Gastrocnemius medialis (tissue), 4 donors: ENCODE results near the gene RBM33. TPM values are rescaled to one million over a fixed set of nuclear protein-coding genes. Genes with fewer than 3 reads are reported as not detected.

ENCODE experiments used
- ATAC-seq, 2 donors: fragments of 150-250 bp; one replicate each; pipeline ENCODE4 v1.9.1; 2016
- DNase-seq, 2 donors: peaks; one replicate each; pipeline ENCODE4 v3.0.0-alpha.2; 2019
- H3K27ac ChIP-seq, 4 donors: fragments of 200-600 bp; sonication (generic); 1 replicate in 1 of 4; 2 replicates in 3 of 4; pipeline ENCODE4 v1.5.1; 2016 to 2018; ENCODE audit warnings: mild to moderate bottlenecking in 2 of 4, moderate library complexity in 1 of 4
- H3K27me3 ChIP-seq, 3 donors: fragments of 200-600 bp; sonication (generic) in 2 of 3; 1 replicate in 1 of 3; 2 replicates in 2 of 3; pipeline versions ENCODE4 v1.5.1 to v1.6.0; 2016 to 2019; ENCODE audit warnings: mild to moderate bottlenecking in 1 of 3, moderate library complexity in 1 of 3
- H3K36me3 ChIP-seq, 2 donors: fragments of 200-600 bp; sonication (generic) in 1 of 2; one replicate each; pipeline ENCODE4 v1.5.1; 2017 to 2018
- H3K4me1 ChIP-seq, 2 donors: fragments of 200-600 bp; sonication (generic) in 1 of 2; one replicate each; pipeline ENCODE4 v1.5.1; 2016 to 2017; ENCODE audit warnings: mild to moderate bottlenecking in 2 of 2
- H3K4me3 ChIP-seq, 4 donors: fragments of 200-600 bp; sonication (generic) in 3 of 4; 1 replicate in 1 of 4; 2 replicates in 3 of 4; pipeline ENCODE4 v1.5.1; 2016 to 2019; ENCODE audit warnings: mild to moderate bottlenecking in 2 of 4
- H3K9me3 ChIP-seq, 3 donors: fragments of 200-600 bp; sonication (generic) in 2 of 3; 1 replicate in 1 of 3; 2 replicates in 2 of 3; pipeline ENCODE4 v1.5.1; 2016 to 2019
- POLR2A ChIP-seq, 2 donors: fragments of 450-650 bp; IDR thresholded peaks; one replicate each; pipeline ENCODE4 v1.6.1; 2017; ENCODE audit warnings: antibody characterized with exemption in 2 of 2, mild to moderate bottlenecking in 2 of 2, moderate library complexity in 2 of 2
- in situ Hi-C, 4 donors: fragments of 200-750 bp; cut with MboI; loops; one replicate each; pipeline versions ENCODE4 v1.15.0 to v1.8.0; 2017; ENCODE audit warnings: low sequenced_read_pairs in 4 of 4
- intact Hi-C: fragments of 100-400 bp; cut with DNase I; formaldehyde crosslinking; loops from one replicate; pipeline ENCODE4 v1.15.1; 2023; ENCODE audit warnings: low total_unique reads
- total RNA-seq, 4 donors: library from RNA; depleted of rRNA; stranded (reverse); fragments of >200 nt; gene quantifications; one replicate each; pipeline versions ENCODE4 v1.1.0 to v1.2.3, GENCODE V29; 2016
- TF ChIP-seq, protein P1 (sequence below), 5 experiments: fragments of 450-650 bp in 3 of 5; fragments of 200-600 bp in 2 of 5; sonication (generic) in 2 of 5; IDR thresholded peaks in 4 of 5; conservative IDR thresholded peaks in 1 of 5; 1 replicate in 4 of 5; 2 replicates in 1 of 5; pipeline ENCODE4 v1.5.1; 2016 to 2019; ENCODE audit warnings: antibody characterized with exemption in 5 of 5, mild to moderate bottlenecking in 3 of 5, moderate library complexity in 3 of 5

Gene RBM33
- total RNA-seq, 4 donors from 2014 or later: 16.6 to 30.0 (median 28.1) TPM

DNA sequence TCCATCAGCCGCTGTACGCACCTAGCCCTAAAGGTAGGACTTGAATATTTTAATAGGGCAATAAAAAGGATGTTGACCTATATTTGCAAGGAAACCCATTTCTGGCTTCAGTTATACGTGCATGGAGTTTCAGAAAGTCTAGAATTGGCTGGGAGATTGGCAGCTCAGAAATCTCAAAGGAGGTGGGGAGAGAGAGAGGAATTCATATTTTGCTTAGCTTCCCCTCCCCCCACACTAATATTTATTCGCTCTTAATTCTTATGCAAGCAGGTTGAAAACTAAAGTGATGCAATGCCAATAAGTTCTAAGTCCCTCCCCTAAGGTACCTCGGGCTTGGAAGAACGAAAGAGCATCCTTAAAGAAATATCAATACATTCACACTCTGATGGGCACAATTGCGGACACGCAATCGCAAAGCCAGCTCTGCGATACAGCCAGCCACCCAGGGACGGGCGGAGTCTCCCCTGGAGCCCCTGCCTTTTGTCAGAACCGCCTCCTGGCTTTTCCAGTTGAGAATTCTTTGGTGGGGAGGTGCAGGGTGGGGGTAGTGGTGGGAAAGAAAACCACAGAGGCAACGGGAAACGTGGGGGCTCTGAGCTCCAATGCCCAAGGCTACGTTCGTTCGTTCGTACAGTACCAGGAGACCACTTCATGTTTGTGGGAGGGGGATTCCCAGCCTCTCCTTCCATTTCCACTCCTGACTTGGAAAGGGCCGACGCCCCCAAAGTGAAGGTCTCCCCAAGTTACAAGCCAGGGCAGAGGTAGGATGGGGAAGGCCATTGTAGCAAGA lies 166.5 kb downstream of the RBM33 start:
- Histone ChIP-seq H3K27ac (no peak overlapping the region), H3K36me3 (no peaks in the 10 kb centered on the region), H3K27me3 (peaks cover 74 to 90% (median 80%) of the 10 kb centered on the region in 3 donors), H3K4me3 (peak overlapping the region in 1 of 4 donors; percentile 34), H3K4me1 (peaks cover 8 to 26% of the 10 kb centered on the region in 2 donors), H3K9me3 (no peaks in the 10 kb centered on the region)
- ATAC-seq (no peak), DNase-seq (no peak)
- intact Hi-C loops: no loop called here
- in situ Hi-C loops: loop anchor here in 1 of 4 donors (25.0 kb wide), 1 partner anchor 651 kb away; no protein-coding TSS in a partner anchor
- no peak for TF ChIP-seq POLR2A (IDR thresholded peaks at IDR 0.05)
- TF ChIP-seq, protein P1, sequence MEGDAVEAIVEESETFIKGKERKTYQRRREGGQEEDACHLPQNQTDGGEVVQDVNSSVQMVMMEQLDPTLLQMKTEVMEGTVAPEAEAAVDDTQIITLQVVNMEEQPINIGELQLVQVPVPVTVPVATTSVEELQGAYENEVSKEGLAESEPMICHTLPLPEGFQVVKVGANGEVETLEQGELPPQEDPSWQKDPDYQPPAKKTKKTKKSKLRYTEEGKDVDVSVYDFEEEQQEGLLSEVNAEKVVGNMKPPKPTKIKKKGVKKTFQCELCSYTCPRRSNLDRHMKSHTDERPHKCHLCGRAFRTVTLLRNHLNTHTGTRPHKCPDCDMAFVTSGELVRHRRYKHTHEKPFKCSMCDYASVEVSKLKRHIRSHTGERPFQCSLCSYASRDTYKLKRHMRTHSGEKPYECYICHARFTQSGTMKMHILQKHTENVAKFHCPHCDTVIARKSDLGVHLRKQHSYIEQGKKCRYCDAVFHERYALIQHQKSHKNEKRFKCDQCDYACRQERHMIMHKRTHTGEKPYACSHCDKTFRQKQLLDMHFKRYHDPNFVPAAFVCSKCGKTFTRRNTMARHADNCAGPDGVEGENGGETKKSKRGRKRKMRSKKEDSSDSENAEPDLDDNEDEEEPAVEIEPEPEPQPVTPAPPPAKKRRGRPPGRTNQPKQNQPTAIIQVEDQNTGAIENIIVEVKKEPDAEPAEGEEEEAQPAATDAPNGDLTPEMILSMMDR (IDR thresholded peaks at IDR 0.05 in 4 of 5, conservative IDR thresholded peaks at IDR 0.05 in 1 of 5): no peak

DNA sequence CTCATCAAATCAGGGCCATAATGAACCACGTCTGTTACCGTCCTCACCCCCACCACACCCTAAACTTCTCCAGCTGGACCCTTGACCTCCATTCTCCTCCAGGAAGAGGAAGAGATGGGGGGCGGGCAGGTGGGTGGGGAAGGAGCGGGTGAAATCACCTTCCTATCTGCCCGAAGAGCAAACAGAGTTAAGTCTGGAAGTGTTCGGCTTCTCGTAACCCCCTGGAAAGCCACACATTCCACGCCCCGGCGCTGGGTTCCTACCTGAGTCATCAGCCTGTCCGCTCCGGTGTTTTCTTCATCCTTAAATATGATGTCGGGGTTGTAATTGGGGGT lies 167.1 kb downstream of the RBM33 start:
- Histone ChIP-seq H3K27ac (no peak overlapping the region), H3K36me3 (no peaks in the 10 kb centered on the region), H3K9me3 (no peaks in the 10 kb centered on the region), H3K27me3 (peaks cover 69 to 84% (median 75%) of the 10 kb centered on the region in 3 donors), H3K4me3 (no peak overlapping the region), H3K4me1 (peaks cover 6 to 21% of the 10 kb centered on the region in 2 donors)
- intact Hi-C loops (no loop called here), in situ Hi-C loops (loop anchor here in 1 of 4 donors (25.0 kb wide), 1 partner anchor 651 kb away; no protein-coding TSS in a partner anchor)
- ATAC-seq (no peak), DNase-seq (no peak)
- TF ChIP-seq, protein P1 (IDR thresholded peaks at IDR 0.05 in 4 of 5, conservative IDR thresholded peaks at IDR 0.05 in 1 of 5): no peak
- TF ChIP-seq POLR2A (IDR thresholded peaks at IDR 0.05): no peak

- intact Hi-C loops (no loop called here), in situ Hi-C loops (loop anchor here in 1 of 4 donors (25.0 kb wide), 1 partner anchor 650 kb away; no protein-coding TSS in a partner anchor)
- no peak within 1 kb of the TSS for H3K4me3 ChIP-seq
Measured at GRCh38 chr7:155811895-155812761, 167.7 kb downstream of the RBM33 start, which contains the start of gene SHH. TSS of gene SHH (minus strand) at chr7:155812463. CDS start at chr7:155812122, 341 bp downstream.

DNA sequence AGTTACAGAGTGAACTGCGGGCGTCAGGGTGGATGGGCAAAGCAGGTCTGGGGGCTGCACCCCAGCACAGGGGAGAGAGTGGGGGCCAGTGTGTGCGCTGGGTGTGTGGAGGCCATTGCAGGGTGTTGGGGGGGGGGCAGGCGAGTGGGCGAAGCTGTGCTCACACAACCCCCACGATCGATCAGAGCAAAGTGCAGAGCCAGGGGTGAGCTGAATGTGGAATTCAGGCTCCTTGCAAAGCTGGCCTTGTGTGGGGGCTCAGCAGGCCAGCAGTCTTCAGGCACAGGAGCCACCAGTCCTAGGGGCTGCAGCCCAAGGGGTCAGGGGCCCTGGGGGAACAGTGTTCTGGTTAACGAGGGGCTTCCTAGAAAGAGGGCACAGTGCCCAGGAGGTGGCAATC lies 168.7 kb downstream of the RBM33 start:
- H3K4me1 ChIP-seq: peaks cover 6 to 21% of the 10 kb centered on the region in 2 donors
- in situ Hi-C loops: loop anchor here in 1 of 4 donors (25.0 kb wide), 1 partner anchor 649 kb away; no protein-coding TSS in a partner anchor

More at GRCh38 chr7:155811895-155812761, 167.7 kb downstream of the RBM33 start, which contains the start of gene SHH:
- no peak for DNase-seq
- no peak for TF ChIP-seq POLR2A (IDR thresholded peaks at IDR 0.05)
- TF ChIP-seq, protein P1 (IDR thresholded peaks at IDR 0.05 in 4 of 5, conservative IDR thresholded peaks at IDR 0.05 in 1 of 5): no peak
- H3K36me3 ChIP-seq: no peaks in the 10 kb centered on the region
- H3K27ac ChIP-seq: no peak within 1 kb of the TSS
- peaks cover 63 to 78% (median 73%) of the 10 kb centered on the region in 3 donors for H3K27me3 ChIP-seq
- H3K9me3 ChIP-seq: no peaks in the 10 kb centered on the region
- peaks cover 6 to 21% of the 10 kb centered on the region in 2 donors for H3K4me1 ChIP-seq
- ATAC-seq: no peak

More for the DNA sequence above, 168.7 kb downstream of the RBM33 start:
- ATAC-seq (no peak), DNase-seq (no peak)
- intact Hi-C loops: no loop called here
- Histone ChIP-seq H3K27me3 (peaks cover 53 to 70% (median 67%) of the 10 kb centered on the region in 3 donors), H3K9me3 (no peaks in the 10 kb centered on the region), H3K36me3 (no peaks in the 10 kb centered on the region), H3K4me3 (no peak overlapping the region), H3K27ac (no peak overlapping the region)
- TF ChIP-seq, protein P1 (IDR thresholded peaks at IDR 0.05 in 4 of 5, conservative IDR thresholded peaks at IDR 0.05 in 1 of 5): no peak
- no peak for TF ChIP-seq POLR2A (IDR thresholded peaks at IDR 0.05)
